Activated T-cell treated with anti-CD3 and anti-CD28 coated beads for 48 hours (primary cell): ENCODE data around the gene ORC4.

Experiments
- DNase-seq: peaks from one replicate; pipeline ENCODE4 v3.0.0-alpha.2; 2020; ENCODE audit warnings: low read depth

Gene ORC4

GRCh38 chr2:148020111-148021058 is at the start of gene ORC4:
ORC4 (minus strand) TSS chr2:148020737; CDS start chr2:147975958, 44,779 bp downstream.
- DNase-seq: peak; percentile 88

- no peak for DNase-seq
These were observed 47.3 kb upstream of the ORC4 start for GRCh38 chr2:148067801-148068200.

DNA sequence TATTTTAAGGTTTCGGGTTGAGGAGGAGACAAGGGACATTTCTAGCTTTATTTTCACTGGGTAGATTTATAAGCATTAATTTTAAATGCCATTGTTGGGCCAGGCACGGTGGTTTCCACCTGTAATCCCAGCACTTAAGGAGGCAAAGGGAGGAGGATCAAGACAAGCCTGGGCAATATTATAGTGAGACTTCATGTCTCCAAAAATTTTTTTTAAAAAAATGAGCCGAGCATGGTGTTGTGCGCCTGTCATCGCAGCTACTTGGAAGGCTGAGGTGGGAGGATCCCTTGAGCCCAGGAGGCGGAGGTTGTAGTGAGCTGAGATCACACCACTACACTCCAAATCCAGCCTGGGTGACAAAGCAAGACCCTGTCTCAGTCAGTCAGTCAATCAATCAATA is 45.4 kb upstream of the ORC4 start:
- DNase-seq: no peak

DNA sequence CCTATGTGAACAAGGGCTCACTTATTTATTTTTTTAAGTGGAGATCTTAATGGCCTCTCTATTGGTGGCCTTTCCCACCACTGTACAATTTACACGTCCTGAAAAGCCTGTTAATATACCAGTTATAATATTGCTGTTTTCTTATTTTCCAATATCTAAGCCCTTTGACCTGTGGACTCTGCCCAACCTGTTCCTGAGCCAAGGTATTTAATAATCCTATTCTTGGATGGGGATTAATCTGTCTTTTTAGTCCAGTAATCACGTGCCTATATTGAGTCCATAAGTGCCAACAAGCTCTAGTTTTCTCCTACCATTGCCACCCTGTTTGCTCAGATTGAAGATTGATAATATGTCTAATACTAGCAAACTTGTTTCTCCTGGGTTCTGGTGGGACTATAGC is 43.1 kb upstream of the ORC4 start:
- DNase-seq: no peak

GRCh38 chr2:148058641-148059040 is 38.1 kb upstream of the ORC4 start:
- no peak for DNase-seq

GRCh38 chr2:148052687-148053086 is 32.1 kb upstream of the ORC4 start:
- no peak for DNase-seq

DNA sequence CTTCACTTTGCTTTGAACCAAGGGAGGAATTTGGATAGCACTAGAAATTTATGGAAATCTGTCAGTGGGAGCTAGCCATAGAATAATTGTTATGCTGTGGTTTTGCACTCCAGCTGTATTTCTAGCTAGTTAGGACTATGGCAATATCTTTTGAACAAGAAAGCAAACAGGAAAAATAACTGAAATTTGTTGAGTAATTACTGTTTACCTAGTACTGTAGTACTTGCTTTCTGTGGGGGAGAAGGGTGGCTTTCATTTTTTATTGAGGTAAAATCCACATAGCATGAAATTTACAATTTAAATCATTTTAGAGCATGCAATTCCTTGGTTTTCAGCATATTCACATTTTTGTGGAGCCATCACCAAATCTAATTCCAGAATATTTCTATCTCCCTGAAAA is 28.7 kb upstream of the ORC4 start:
- DNase-seq: no peak

DNA sequence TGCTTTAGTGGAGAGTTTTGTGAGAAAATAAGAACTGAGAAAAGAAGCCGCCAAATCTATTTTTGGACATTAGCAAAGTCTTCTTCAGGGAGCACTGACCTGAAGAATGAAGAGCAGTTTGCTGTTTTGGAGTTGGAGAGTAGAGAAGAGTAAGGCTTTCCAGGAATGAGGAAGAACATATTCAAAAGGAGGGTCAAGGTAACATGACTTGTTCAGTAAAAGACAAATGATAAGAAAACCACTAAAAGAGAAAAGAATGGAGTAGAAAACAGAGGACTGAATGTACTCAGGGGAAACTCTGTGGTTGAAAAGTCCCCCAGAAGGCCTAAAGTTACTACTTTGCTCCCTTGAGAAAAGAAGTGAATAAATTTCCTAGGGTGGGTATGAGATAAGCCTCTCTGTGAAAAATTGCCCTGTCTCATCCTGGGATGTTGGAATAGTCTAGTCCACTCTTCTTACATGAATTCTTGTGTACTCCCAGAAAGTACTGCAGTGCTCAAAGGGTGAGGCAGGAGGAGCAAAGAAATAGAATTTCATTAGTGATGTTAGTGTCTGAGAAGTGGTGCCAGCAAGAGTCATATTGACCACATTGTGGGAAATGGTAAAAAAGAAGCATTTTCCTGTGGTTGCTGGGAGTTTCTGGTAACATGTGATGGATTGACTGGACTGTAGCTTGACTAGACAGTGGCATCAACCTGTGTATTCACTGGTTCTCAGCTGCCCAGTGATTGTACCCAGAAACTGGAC is 28.1 kb upstream of the ORC4 start:
- no peak for DNase-seq

DNA sequence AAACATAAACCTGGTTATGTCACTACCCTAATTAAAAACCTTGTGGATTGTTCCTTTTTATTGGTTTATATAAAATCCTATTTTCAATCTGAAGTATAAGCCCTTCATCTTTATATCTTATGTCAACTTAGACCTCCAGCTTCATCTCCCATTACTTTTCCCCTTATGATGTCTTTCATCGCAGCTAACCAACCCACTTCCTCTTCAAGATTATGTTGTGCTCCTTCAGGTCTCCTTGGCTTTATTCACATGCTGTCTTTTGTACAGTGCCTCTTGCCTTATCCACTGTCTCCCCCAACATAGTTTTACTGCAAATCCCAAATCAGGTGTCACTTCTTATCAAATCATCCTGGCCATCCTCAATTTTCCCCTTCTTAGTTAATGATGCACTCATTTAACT is 26.3 kb upstream of the ORC4 start:
- DNase-seq: no peak

DNA sequence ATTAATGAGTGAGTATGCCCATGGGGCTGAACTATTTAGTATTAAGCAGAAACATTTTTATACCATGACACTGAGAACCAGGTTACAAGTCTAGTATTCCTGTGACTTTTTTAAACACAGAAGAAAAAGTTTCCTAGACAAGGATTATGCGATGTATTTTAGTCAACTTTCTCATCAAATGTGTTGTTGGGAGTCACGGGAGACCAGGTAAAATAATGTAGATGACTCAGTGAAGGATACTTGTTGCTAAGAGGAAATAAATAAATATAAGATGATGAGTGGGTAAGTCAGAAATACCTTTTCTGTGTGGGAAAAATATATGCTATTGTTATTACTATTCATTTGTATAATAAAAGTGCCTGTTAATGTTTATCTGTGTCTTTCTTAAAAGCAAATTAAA is 23.8 kb upstream of the ORC4 start:
- no peak for DNase-seq

GRCh38 chr2:148042219-148042618 is 21.7 kb upstream of the ORC4 start:
- DNase-seq: no peak

GRCh38 chr2:148039783-148040182 is 19.2 kb upstream of the ORC4 start:
- DNase-seq: no peak

- DNase-seq: no peak
These were observed 11.7 kb upstream of the ORC4 start for GRCh38 chr2:148032215-148032614.

DNA sequence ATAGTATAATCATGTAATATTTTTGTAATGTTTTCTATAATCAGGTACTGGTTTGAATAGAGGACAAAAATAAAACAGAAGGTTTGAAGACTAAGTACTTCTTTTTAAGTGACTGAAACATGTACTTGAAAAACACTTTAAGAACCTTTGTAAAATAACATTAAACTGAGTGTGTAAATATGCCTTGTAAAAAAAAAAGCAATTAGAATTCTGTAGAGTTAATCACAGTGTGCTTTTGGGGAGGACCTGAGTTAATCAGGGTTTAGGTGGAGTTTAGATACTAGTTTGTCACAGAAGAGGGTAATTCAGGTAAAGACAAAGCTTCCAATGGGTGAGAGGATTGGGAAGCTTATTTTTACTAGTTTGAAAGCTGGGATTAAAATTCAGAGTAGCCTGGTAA is 10.6 kb upstream of the ORC4 start:
- no peak for DNase-seq

DNA sequence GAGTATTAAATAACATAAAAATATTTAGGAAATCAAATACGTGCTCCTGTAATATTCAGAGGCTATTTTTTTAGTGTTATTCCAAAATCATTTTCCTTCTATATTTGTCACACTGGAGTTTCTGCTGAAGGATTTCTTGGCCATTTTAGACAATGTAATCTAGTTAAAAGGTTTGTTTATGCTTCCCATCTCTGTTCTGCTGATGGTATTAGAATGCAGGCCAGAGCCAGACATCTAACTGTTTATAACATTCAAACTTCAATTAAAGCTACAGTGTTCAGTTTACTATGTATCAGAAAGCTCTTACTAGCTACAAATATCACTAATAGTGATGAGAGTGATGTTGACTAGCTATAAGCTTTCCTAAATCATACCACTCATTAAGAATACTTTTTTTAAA is 8.2 kb upstream of the ORC4 start:
- DNase-seq: no peak

- DNase-seq: no peak
These were observed 7.3 kb upstream of the ORC4 start for GRCh38 chr2:148027822-148028221.

DNA sequence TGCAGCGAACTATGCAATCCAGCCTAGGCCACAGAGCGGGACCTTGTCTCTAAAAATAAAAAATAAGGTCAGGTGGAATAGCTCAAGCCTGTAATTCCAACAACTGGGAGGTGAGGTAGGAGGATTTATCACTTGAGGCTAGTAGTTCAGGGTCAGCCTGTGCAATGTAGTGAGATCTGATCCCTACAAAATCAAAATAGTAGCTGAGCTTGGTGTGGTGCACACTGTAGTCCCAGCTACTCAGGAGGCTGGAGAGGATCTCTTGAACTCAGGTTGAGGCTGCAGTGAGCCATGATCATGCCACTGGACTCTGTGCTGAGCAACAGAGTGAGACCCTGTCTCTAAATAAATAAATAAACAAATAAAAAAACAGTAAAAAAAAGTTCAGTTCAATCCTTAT is 6.0 kb upstream of the ORC4 start:
- no peak for DNase-seq

GRCh38 chr2:148023861-148024260 is 3.3 kb upstream of the ORC4 start:
- DNase-seq: no peak

DNA sequence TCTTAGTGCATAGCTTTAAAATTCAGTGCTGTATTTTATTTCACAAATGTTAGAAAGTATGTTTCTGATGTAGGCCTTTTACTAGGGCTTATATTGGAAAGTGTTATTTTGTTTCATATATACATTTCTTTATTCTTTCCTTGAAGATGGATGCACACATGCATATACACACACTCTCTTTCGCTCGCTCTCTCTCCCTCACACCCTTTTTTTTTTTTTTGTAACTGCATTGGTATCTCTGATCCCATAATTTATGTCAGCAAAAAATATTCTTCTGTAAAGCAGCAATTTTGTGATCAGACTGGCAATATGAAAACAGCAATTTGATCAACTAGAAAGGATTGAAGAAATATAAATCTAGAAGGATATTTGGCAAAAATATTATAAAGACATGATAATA is 2.3 kb upstream of the ORC4 start:
- DNase-seq: no peak

GRCh38 chr2:148022351-148022750 is 1.8 kb upstream of the ORC4 start:
- no peak for DNase-seq

- DNase-seq: no peak
These were observed 1.3 kb upstream of the ORC4 start for GRCh38 chr2:148021886-148022285.

DNA sequence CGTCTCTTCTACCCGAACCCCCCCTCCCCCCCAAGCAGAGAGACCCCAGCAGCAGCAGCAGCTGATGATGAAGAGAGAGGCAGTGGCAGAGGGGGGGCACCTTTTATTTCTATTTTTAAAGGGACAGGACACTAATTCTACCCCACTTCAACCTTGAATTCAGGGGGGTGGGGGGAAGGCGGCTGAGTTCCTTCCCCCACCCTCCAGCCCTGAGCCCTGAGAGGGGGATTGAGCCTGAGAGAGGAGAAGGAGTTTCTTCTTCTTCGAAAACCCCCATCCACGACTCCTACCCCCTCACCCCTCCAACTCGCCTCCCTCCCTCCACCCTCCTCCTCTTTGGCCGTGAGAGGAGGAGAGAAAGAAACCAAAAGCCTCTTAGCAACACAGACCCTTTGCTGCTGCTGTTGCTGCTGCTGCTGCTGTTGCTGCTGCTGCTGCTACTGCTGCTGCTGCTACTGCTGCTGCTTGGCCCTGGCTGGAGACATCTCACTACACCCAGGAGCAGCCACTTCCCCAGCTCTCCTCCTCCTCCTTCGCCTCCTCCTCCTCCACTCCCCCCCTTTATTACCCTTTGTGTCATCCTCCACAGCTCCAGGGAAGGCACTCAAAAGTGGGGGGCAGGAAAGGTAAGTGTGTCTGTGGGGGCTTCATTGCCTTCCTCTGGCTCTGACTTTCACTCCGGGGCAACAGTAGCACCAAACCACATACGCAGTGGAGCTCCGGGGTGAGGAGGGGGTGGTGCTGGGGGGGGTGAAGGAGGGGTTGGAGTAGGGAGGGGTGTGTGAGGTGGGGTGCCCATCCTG is 723 bp upstream of the ORC4 start, which contains the start of gene MBD5:
Gene MBD5 (plus strand): TSS at position 33 of the 803 bp plus-strand sequence.
- DNase-seq: peak; percentile 35
